Activated naive CD8-positive, alpha-beta T cell treated with anti-CD3 and anti-CD28 coated beads for 36 hours (primary cell): ENCODE results near the gene SNTG2. TPM values are rescaled to one million over a fixed set of nuclear protein-coding genes. Genes with fewer than 3 reads are reported as not detected.

ENCODE experiments used
- DNase-seq: peaks from one replicate; pipeline ENCODE4 v3.0.0; 2021
- H3K27ac Mint-ChIP-seq: one replicate; pipeline ENCODE4 v1.8.0; 2022; ENCODE audit warnings: mild to moderate bottlenecking, moderate library complexity, mixed read lengths
- H3K27me3 Mint-ChIP-seq: one replicate; pipeline ENCODE4 v1.8.0; 2022; ENCODE audit warnings: mild to moderate bottlenecking, mixed read lengths
- H3K36me3 Mint-ChIP-seq: one replicate; pipeline ENCODE4 v1.8.0; 2021; ENCODE audit warnings: mild to moderate bottlenecking, mixed read lengths
- H3K4me1 Mint-ChIP-seq: one replicate; pipeline ENCODE4 v1.8.0; 2021; ENCODE audit warnings: mixed read lengths
- H3K4me3 Mint-ChIP-seq: one replicate; pipeline ENCODE4 v1.8.0; 2022; ENCODE audit warnings: mild to moderate bottlenecking, moderate library complexity, mixed read lengths
- H3K9me3 Mint-ChIP-seq: one replicate; pipeline ENCODE4 v1.8.0; 2022; ENCODE audit warnings: mixed read lengths
- total RNA-seq, 2 experiments: library from RNA; stranded (reverse); gene quantifications; one replicate each; pipeline ENCODE4 v1.2.3, GENCODE V29; 2021

The SNTG2 gene
- total RNA-seq, 2 experiments from 2014 or later: 3.6 to 3.8 TPM

DNA sequence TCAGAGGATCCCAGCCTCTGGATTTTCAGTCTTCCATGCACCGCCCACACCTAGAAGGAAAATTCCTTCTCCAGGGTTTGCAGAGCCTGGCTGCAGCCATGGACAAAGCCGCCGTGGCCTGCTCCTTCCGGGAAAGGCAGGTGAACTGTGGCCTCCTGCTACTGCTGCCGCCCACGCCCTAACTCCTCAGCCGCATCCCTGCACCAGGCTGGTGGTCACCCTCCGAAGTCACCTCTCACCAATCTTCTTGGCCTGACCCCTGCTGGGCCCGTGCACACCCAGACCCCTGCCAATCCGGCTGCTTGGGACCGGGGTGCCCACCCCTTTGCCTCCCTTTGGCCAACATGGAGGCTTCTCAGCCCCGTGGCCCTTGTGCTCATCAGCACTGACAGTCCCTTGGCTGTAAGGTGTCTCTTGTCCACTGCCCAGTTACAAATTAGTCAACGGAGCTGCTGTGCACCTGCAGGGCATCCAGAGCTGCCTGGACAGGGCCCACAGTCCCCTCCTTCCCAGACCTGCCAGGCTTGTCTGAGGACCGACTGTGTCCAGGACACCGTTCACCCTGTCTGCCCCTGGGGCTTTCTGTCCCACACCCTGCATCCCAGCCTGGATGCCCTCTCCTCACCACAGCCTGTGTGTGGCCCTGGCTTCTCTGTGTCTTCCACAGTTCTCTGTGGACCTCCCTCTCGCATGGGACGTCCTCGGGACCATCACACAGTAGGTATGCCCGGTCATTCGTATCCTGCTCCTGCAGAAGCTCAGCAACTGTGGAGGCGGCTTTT is 332.6 kb downstream of the SNTG2 start:
- no peaks in the 10 kb centered on the region for H3K36me3 Mint-ChIP-seq
- no peak overlapping the region for H3K27ac Mint-ChIP-seq
- no peaks in the 10 kb centered on the region for H3K4me1 Mint-ChIP-seq
- no peak for DNase-seq
- H3K27me3 Mint-ChIP-seq: peaks cover 3% of the 10 kb centered on the region
- H3K4me3 Mint-ChIP-seq: no peak overlapping the region
- H3K9me3 Mint-ChIP-seq: no peaks in the 10 kb centered on the region

DNA sequence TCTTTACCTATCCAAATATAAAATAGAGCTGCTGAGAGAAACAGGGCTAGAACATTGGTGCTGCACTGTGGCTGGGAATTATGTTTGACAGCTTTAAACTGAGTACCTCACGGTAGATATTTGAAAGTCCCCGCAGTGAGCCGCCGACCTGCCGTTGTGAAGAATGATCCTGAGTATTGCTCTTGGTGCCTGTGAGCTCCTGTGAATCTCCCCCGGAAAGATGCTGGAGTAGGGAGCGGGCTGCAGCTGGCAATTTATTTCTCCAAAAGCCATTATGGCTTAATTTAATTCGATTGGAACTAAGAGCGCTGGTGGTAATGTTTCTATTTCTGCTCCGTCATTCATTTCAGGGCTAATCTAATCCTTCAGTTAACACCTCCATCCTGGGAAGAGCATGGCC is 333.2 kb downstream of the SNTG2 start:
- peaks cover 1% of the 10 kb centered on the region for H3K36me3 Mint-ChIP-seq
- peaks cover 3% of the 10 kb centered on the region for H3K27me3 Mint-ChIP-seq

DNA sequence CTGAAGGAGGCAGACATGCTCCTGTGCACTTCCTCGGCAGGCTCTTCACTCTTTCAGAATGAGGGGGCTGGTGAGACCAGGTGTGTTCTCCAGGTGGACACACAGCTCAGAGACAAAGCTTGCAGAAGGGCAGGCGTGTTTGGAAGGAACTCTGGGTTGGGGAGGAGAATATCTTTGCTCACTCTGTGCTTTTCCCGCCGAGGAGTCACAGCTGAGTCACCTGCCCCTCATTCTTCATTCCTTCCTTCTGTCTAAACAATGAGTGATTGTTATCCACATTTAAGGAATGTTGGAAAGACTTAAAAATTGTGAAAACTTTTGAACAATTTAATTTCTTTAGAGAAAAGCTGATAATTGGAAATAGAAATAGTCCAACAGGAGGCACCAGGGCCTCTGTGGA is 336.3 kb downstream of the SNTG2 start:
- H3K4me1 Mint-ChIP-seq: no peaks in the 10 kb centered on the region
- H3K9me3 Mint-ChIP-seq: no peaks in the 10 kb centered on the region
- H3K4me3 Mint-ChIP-seq: no peak overlapping the region
- H3K27me3 Mint-ChIP-seq: no peaks in the 10 kb centered on the region
- DNase-seq: no peak
- peaks cover 3% of the 10 kb centered on the region for H3K36me3 Mint-ChIP-seq
- no peak overlapping the region for H3K27ac Mint-ChIP-seq

More for the DNA sequence above, 333.2 kb downstream of the SNTG2 start:
- H3K9me3 Mint-ChIP-seq: no peaks in the 10 kb centered on the region
- H3K27ac Mint-ChIP-seq: no peak overlapping the region
- H3K4me1 Mint-ChIP-seq: no peaks in the 10 kb centered on the region
- DNase-seq: no peak
- H3K4me3 Mint-ChIP-seq: no peak overlapping the region

- Mint-ChIP-seq H3K27me3 (no peaks in the 10 kb centered on the region), H3K4me3 (no peak overlapping the region), H3K27ac (no peak overlapping the region), H3K4me1 (no peaks in the 10 kb centered on the region), H3K9me3 (no peaks in the 10 kb centered on the region), H3K36me3 (peaks cover 4% of the 10 kb centered on the region)
- no peak for DNase-seq
These were observed 336.8 kb downstream of the SNTG2 start for GRCh38 chr2:1287427-1287826.

DNA sequence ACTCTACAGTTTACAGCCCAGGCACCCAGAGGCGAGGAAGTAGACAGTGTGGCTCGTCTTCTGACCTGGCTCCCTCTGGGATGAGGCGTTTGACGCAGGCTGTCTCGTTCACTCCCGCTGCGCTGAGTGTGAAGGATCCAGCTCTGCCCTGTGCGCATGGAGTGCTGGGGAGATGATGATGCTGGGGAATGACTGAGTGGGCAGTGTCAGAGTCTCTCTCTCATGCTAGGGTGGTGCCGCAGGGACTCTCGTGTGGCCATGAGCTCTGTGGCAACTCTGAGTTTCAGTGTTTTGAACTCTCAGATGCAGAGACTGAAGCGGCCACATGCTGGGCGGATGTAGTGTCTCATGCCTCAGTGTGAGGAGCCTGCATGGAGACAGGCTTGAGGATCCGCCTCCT is 344.3 kb downstream of the SNTG2 start:
- H3K4me1 Mint-ChIP-seq: no peaks in the 10 kb centered on the region

DNA sequence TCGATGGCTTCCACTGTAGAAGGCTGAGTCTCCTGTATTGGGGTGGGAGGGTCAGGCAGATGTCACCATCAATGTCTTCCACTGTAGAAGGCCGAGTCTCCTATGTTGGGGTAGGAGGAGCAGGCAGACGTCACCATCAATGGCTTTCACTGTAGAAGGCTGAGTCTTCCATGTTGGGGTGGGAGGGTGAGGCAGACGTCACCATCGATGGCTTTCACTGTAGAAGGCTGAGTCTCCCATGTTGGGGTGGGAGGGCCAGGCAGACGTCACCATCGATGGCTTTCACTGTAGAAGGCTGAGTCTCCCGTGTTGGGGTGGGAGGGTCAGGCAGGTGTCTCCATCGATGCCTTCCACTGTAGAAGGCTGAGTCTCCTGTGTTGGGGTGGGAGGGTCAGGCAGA is 345.1 kb downstream of the SNTG2 start:
- peaks cover 3% of the 10 kb centered on the region for H3K36me3 Mint-ChIP-seq
- peaks cover 2% of the 10 kb centered on the region for H3K9me3 Mint-ChIP-seq
- no peak overlapping the region for H3K4me3 Mint-ChIP-seq
- no peaks in the 10 kb centered on the region for H3K27me3 Mint-ChIP-seq
- no peaks in the 10 kb centered on the region for H3K4me1 Mint-ChIP-seq
- H3K27ac Mint-ChIP-seq: no peak overlapping the region
- DNase-seq: no peak

More for the DNA sequence above, 344.3 kb downstream of the SNTG2 start:
- Mint-ChIP-seq H3K36me3 (peaks cover 3% of the 10 kb centered on the region), H3K4me3 (no peak overlapping the region), H3K27ac (no peak overlapping the region), H3K27me3 (no peaks in the 10 kb centered on the region), H3K9me3 (peaks cover 2% of the 10 kb centered on the region)
- no peak for DNase-seq

- Mint-ChIP-seq H3K4me1 (no peaks in the 10 kb centered on the region), H3K27me3 (no peaks in the 10 kb centered on the region), H3K27ac (no peak overlapping the region), H3K4me3 (no peak overlapping the region), H3K9me3 (peaks cover under 1% of the 10 kb centered on the region), H3K36me3 (peaks cover under 1% of the 10 kb centered on the region)
- DNase-seq: no peak
These were observed 346.9 kb downstream of the SNTG2 start for GRCh38 chr2:1297372-1298159.

- H3K4me3 Mint-ChIP-seq: no peak overlapping the region
- no peaks in the 10 kb centered on the region for H3K27me3 Mint-ChIP-seq
- no peaks in the 10 kb centered on the region for H3K36me3 Mint-ChIP-seq
- no peak overlapping the region for H3K27ac Mint-ChIP-seq
- DNase-seq: no peak
- H3K4me1 Mint-ChIP-seq: peaks cover 2% of the 10 kb centered on the region
- H3K9me3 Mint-ChIP-seq: no peaks in the 10 kb centered on the region
These were observed 348.4 kb downstream of the SNTG2 start for GRCh38 chr2:1299043-1299442.

- Mint-ChIP-seq H3K36me3 (no peaks in the 10 kb centered on the region), H3K9me3 (no peaks in the 10 kb centered on the region), H3K4me3 (no peak overlapping the region), H3K4me1 (peaks cover 2% of the 10 kb centered on the region), H3K27me3 (no peaks in the 10 kb centered on the region), H3K27ac (no peak overlapping the region)
- no peak for DNase-seq
These were observed 349.6 kb downstream of the SNTG2 start for GRCh38 chr2:1300284-1300683.

DNA sequence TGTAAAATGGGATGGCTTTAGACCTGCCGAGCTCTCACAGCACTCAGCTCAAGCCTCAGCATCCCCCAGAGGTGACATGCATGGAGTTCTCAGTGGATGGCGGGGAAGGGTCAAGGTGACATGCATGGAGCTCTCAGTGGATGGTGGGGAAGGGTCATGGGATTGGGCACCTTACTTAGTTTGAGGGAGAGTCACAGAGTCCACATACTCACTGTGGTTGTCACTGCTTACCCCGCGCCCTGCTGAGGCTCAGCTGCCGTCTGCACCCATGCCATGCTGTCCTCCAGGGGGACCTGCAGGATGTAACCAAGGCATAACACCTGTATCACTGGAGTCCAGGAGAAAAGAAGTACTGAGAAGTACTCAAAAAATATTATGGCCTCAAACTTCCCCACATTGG is 350.4 kb downstream of the SNTG2 start:
- H3K27ac Mint-ChIP-seq: no peak overlapping the region
- H3K36me3 Mint-ChIP-seq: no peaks in the 10 kb centered on the region
- no peaks in the 10 kb centered on the region for H3K9me3 Mint-ChIP-seq
- H3K4me3 Mint-ChIP-seq: no peak overlapping the region
- DNase-seq: no peak
- H3K27me3 Mint-ChIP-seq: no peaks in the 10 kb centered on the region
- peaks cover 2% of the 10 kb centered on the region for H3K4me1 Mint-ChIP-seq

DNA sequence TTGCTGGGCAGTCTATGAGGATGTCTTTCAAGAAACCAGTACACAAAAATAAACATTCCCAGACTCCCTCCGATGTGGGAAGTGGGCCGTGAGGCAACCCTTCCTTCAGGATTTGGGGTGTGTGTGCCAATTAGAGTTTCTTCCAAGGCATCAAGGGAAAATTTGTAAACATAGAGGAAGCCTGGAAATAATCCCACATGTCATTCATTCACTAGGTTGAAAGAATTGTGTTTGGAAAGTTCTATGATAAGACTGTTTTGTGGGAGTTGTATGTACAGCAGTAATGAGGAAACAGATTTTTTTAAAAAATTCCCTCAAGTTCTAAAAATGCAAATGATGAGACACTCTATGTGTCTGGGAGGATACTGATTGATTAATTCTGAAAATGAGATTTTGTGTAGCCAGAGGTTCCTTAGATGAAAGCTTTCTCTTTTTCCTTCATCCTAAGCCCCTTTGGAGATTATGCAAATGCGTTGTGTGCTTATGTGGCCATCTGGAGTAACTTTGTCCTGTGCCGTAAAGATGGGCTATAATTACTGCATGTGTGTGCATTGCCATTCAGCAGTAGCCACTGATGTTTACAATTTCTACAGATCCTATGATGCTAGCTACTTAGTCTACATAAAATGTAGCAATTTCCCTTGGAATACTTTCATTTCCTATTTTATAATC is 354.8 kb downstream of the SNTG2 start:
- DNase-seq: no peak
- Mint-ChIP-seq H3K4me3 (no peak overlapping the region), H3K27ac (no peak overlapping the region), H3K36me3 (no peaks in the 10 kb centered on the region), H3K27me3 (no peaks in the 10 kb centered on the region), H3K4me1 (peaks cover 2% of the 10 kb centered on the region), H3K9me3 (no peaks in the 10 kb centered on the region)

DNA sequence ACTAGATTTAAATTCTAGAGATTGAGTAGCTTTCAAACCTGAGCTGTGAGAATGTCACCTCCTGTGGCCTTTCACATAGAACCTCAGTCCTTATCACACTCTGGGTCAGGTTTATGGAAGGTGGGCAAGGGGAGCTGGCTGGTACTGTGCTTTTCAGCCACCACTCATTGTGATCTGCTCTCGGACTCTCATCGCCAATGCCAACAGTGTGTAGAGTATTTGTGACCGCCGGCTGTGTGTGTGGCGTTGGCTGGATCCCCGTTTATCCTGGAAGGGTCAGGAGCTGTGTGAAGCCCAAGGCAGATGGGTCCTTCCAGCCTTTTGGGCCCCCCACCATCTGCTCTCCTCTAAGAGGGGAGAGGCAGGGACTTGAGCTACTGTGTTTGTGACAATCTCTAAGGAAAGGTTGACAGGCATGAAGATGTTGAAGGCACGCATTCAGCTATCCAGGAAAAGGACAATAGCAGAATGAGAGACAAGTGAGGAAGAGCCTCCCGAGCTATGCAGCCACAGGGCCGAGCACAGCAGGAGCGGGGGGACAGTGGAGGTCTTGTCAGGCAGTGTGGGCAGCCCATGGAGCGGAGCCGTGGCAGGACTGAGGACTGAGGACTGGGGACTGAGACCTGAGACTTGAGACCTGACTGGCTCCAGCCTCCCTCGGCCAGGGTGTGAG is 355.5 kb downstream of the SNTG2 start:
- H3K27me3 Mint-ChIP-seq: no peaks in the 10 kb centered on the region
- no peak overlapping the region for H3K4me3 Mint-ChIP-seq
- no peak for DNase-seq
- H3K4me1 Mint-ChIP-seq: peaks cover 2% of the 10 kb centered on the region
- no peak overlapping the region for H3K27ac Mint-ChIP-seq
- H3K36me3 Mint-ChIP-seq: no peaks in the 10 kb centered on the region
- H3K9me3 Mint-ChIP-seq: no peaks in the 10 kb centered on the region

DNA sequence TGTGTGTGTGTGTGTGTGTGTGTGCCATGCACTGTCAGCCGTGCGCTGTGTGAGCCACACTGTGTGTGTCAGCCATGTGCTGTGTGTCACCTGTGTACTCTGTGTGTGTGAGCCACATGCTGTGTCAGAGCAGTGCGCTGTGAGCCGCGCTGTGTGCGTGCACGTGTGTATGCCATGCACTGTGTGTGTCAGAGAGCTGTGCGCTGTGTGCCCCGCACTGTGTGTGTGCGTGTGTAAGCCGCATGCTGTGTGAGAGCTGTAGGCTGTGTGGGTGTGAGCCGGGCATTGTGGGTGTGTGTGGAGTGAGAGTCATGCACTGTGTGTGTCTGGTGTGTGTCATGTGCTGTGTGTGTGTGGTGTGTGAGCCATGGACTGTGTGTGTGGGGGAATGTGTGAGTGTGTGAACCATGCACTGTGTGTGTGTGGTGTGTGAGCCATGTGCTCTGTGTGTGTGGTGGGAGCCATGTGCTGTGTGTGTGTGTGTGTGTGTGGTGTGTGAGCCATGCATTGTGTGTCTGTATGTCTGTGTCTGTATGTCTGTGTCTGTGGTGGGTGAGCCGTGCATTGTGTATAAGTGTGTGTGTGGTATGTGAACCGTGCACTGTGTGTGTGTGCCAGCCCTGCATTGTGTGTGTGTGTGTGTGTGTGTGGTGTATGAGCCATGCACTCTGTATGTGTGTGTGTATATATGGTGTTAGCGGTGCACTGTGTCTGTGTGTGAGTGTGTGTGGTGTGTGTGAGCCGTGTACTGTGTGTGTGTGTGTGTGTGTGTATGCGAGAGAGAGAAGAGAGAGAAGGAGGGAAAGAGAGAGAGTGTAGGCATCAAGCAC is 356.3 kb downstream of the SNTG2 start:
- H3K9me3 Mint-ChIP-seq: no peaks in the 10 kb centered on the region
- no peak for DNase-seq
- H3K4me1 Mint-ChIP-seq: peaks cover 2% of the 10 kb centered on the region
- H3K4me3 Mint-ChIP-seq: no peak overlapping the region
- H3K27me3 Mint-ChIP-seq: no peaks in the 10 kb centered on the region
- no peaks in the 10 kb centered on the region for H3K36me3 Mint-ChIP-seq
- no peak overlapping the region for H3K27ac Mint-ChIP-seq

GRCh38 chr2:1307670-1308069 is 357.0 kb downstream of the SNTG2 start:
- Mint-ChIP-seq H3K27ac (no peak overlapping the region), H3K36me3 (no peaks in the 10 kb centered on the region), H3K4me1 (peaks cover 2% of the 10 kb centered on the region), H3K9me3 (no peaks in the 10 kb centered on the region), H3K27me3 (no peaks in the 10 kb centered on the region), H3K4me3 (no peak overlapping the region)
- no peak for DNase-seq
